ENCODE data around the gene PABPC1L.

PABPC1L gene

GRCh38 chr20:44942264-44942973, 32.6 kb downstream of the PABPC1L start:
- Histone ChIP-seq H3K36me3 (ENCODE audit: control insufficient read depth, low read length) (peaks cover 85% of the 10 kb centered on the region), H3K4me3 (ENCODE audit: low read length) (no peak overlapping the region), H3K9me3 (ENCODE audit: control insufficient read depth, insufficient read depth, low read length) (no peaks in the 10 kb centered on the region), H3K4me1 (ENCODE audit: control insufficient read depth, low read length) (no peaks in the 10 kb centered on the region), H3K4me2 (ENCODE audit: low read length) (no peak overlapping the region), H3K9me2 (replicated peaks; ENCODE audit: control insufficient read depth, low read length) (no peaks in the 10 kb centered on the region), H3K27ac (ENCODE audit: low read depth, low read length) (no peak overlapping the region), H3F3A (ENCODE audit: control insufficient read depth, insufficient read depth) (peaks cover 5% of the 10 kb centered on the region), H3K27me3 (ENCODE audit: control insufficient read depth, low read length) (no peaks in the 10 kb centered on the region), H4K20me1 (ENCODE audit: control insufficient read depth, insufficient read depth, low read depth, low read length) (peaks cover 8% of the 10 kb centered on the region), H3K79me2 (ENCODE audit: control insufficient read depth, low read length) (no peaks in the 10 kb centered on the region)
- TF ChIP-seq CTCF (IDR thresholded peaks at IDR 0.05; ENCODE audit: low read depth, low read length, poor library complexity, severe bottlenecking) (no peak), EZH2phosphoT487 (IDR thresholded peaks at IDR 0.05; ENCODE audit: borderline replicate concordance, low read length) (no peak)

GRCh38 chr20:44943828-44944227, 34.0 kb downstream of the PABPC1L start:
- Histone ChIP-seq H3K27ac (ENCODE audit: low read depth, low read length) (no peak overlapping the region), H3K4me2 (ENCODE audit: low read length) (no peak overlapping the region), H3K9me3 (ENCODE audit: control insufficient read depth, insufficient read depth, low read length) (no peaks in the 10 kb centered on the region), H3K4me1 (ENCODE audit: control insufficient read depth, low read length) (no peaks in the 10 kb centered on the region), H3K4me3 (ENCODE audit: low read length) (no peak overlapping the region), H3K36me3 (ENCODE audit: control insufficient read depth, low read length) (peaks cover 92% of the 10 kb centered on the region), H4K20me1 (ENCODE audit: control insufficient read depth, insufficient read depth, low read depth, low read length) (peaks cover 8% of the 10 kb centered on the region), H3K27me3 (ENCODE audit: control insufficient read depth, low read length) (no peaks in the 10 kb centered on the region), H3K79me2 (ENCODE audit: control insufficient read depth, low read length) (no peaks in the 10 kb centered on the region), H3F3A (ENCODE audit: control insufficient read depth, insufficient read depth) (peaks cover 5% of the 10 kb centered on the region), H3K9me2 (replicated peaks; ENCODE audit: control insufficient read depth, low read length) (no peaks in the 10 kb centered on the region)
- TF ChIP-seq EZH2phosphoT487 (IDR thresholded peaks at IDR 0.05; ENCODE audit: borderline replicate concordance, low read length) (no peak), CTCF (IDR thresholded peaks at IDR 0.05; ENCODE audit: low read depth, low read length, poor library complexity, severe bottlenecking) (no peak)

GRCh38 chr20:44945261-44945660, 35.4 kb downstream of the PABPC1L start:
- Histone ChIP-seq H3K9me3 (ENCODE audit: control insufficient read depth, insufficient read depth, low read length) (no peaks in the 10 kb centered on the region), H3K4me1 (ENCODE audit: control insufficient read depth, low read length) (no peaks in the 10 kb centered on the region), H3K27me3 (ENCODE audit: control insufficient read depth, low read length) (no peaks in the 10 kb centered on the region), H3K4me3 (ENCODE audit: low read length) (no peak overlapping the region), H3K27ac (ENCODE audit: low read depth, low read length) (no peak overlapping the region), H3K36me3 (ENCODE audit: control insufficient read depth, low read length) (peaks cover 97% of the 10 kb centered on the region), H4K20me1 (ENCODE audit: control insufficient read depth, insufficient read depth, low read depth, low read length) (peaks cover 8% of the 10 kb centered on the region), H3K79me2 (ENCODE audit: control insufficient read depth, low read length) (no peaks in the 10 kb centered on the region), H3K4me2 (ENCODE audit: low read length) (no peak overlapping the region), H3K9me2 (replicated peaks; ENCODE audit: control insufficient read depth, low read length) (no peaks in the 10 kb centered on the region), H3F3A (ENCODE audit: control insufficient read depth, insufficient read depth) (peaks cover 5% of the 10 kb centered on the region)
- TF ChIP-seq EZH2phosphoT487 (IDR thresholded peaks at IDR 0.05; ENCODE audit: borderline replicate concordance, low read length) (no peak), CTCF (IDR thresholded peaks at IDR 0.05; ENCODE audit: low read depth, low read length, poor library complexity, severe bottlenecking) (no peak)

All from DOHH2 (cell line).